GM18507 (cell line): ENCODE data around the gene VSIG2.

Experiments used
- DNase-seq: peaks from one replicate; pipeline ENCODE4 v3.0.0; 2011; ENCODE audit warnings: low read depth; ENCODE audit not compliant: insufficient read length; ENCODE audit errors: extremely low spot score
- FAIRE-seq: peaks from 2 replicates; lab custom pipeline; 2011; peaks lifted over from hg19 to GRCh38; lab: Jason Lieb, UNC

Gene VSIG2

GRCh38 chr11:124752471-124753102 lies 532 bp upstream of the VSIG2 start:
- FAIRE-seq, result no peak
- DNase-seq, result no peak

- FAIRE-seq, result no peak
- DNase-seq, result no peak
Measured at GRCh38 chr11:124751391-124751740, 689 bp downstream of the VSIG2 start.

DNA sequence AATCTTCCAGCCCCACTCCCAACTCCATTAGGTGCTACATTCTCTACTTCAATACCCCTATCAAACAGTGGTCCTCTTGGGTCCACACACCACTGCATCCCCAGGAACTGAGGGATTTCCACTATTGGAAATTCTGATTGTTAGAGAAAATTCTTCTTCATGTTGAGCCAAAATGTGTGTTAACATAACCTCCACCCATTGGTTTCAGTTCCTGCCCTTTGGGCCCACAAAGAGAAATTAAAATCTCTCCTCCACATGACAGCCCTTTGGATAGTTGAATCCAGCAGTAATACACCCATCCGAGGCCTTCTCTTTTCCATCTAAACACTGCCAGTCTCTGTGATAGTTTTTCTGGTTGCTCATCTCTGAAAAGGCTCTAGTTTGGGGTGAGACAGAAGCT lies 2.1 kb downstream of the VSIG2 start:
- FAIRE-seq, result peak; percentile 29
- DNase-seq, result no peak

DNA sequence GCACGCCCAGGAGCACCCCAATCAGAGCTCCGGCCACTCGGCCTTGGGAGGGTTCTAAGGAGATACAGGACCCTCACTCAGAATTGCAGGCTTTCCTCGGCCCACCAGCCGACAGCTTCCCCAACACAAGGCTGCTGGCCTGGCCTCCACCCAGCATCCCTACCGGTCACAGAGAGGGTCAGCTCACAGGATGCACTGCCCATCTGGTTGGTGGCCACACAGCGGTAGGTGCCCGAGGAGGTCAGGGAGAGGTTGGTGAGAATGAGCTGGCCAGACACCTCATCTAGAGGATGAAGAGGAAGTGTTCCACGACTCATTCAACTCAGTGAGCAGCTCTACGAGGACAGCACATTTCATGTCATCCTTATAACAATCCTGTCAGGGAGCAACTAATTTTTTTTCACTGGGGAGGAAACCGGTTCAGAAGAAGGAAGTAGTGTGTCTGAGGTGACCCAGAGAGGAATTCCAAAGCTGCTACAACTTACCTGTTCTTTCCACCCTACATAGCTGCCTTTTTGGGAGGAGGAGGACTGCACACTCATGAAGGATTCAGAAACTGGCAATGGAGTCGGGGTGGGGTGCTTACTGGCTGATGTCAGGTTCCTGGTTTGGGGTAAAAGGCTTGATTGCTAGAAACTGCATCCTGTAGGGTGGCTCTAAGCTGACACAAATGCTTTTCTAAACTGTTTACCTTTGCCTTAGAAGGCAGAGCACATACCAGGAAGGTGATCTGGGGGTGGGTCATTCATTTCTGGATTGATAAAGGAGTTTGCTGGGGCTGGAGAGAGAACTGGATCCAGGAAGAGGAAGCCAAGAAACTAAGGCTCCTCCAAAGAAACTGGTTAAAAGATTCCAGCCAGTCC lies 3.3 kb downstream of the VSIG2 start:
- DNase-seq, result no peak
- FAIRE-seq, result no peak

DNA sequence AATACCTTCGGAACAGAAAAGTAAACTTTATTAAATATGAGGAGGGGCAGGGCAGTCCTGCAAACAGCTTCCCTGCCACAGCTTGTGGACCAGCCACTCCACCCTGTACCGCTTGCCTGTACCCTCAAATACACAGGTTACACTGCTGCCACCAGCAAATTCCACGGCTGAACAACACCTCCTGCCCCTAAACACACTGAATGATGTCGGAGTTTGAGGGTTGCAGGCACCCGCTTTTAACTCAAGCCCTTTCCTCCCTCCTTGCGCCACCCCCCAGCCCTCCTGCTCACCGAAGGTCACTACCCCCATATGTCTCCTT lies 4.0 kb downstream of the VSIG2 start:
- DNase-seq, result no peak
- no peak for FAIRE-seq

GRCh38 chr11:124747406-124748099 lies 4.5 kb downstream of the VSIG2 start:
- FAIRE-seq (no peak), DNase-seq (no peak)

GRCh38 chr11:124746621-124747243 lies 5.3 kb downstream of the VSIG2 start:
- peak; percentile 86 for DNase-seq
- peak; percentile 92 for FAIRE-seq

DNA sequence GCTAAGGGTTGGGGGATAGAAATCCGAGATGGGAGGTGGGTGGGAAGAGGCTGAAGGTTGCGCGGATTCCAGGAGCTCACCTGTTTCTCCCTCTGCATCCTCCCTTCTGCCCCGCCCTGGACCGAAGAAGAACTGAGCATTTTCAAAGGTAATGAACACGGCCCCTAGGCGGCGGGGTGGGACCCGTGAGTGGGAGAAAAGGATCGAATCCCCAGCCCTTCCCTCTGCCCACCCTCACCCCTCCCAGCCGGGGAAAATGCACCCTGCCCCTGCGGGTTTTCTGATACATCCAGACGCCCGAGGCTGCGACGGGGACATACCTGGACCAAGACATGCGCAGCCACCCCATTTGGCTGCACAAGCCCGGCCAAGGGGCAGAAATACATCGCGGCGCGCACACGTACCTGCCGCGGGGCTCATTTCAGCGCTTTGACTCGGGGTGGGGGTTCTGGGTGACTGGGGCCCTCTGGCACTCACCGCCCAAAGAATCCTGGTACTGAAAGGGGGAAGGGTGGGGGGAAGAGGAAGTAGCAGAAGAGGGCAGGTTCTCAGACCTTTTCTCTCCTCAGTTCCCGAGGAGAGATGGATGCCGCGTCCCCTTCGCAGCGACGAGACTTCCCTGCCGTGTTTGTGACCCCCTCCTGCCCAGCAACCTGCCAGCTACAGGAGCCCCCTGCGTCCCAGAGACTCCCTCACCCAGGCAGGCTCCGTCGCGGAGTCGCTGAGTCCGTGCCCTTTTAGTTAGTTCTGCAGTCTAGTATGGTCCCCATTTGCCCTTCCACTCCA lies 6.0 kb downstream of the VSIG2 start:
- no peak for DNase-seq
- FAIRE-seq, result peak; percentile 41

DNA sequence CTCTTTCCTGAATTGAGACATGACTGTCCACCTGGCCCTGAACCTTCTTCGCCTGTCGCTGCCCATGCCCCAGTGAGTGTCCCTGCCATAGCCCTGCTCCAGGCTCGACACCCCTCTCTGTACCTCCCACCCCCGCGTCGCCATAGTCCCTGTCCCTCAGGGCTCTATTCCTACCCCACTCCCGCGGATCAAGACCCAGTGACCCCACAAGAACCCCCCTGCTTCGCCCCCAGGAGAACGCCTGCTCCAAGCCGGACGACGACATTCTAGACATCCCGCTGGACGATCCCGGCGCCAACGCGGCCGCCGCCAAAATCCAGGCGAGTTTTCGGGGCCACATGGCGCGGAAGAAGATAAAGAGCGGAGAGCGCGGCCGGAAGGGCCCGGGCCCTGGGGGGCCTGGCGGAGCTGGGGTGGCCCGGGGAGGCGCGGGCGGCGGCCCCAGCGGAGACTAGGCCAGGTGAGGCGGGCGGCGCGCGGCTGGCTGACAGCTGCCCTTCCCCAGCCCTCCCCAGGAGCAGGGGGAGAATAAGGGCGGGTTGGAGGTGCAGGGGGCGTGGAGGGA lies 6.7 kb downstream of the VSIG2 start:
- FAIRE-seq, result no peak
- no peak for DNase-seq

GRCh38 chr11:124743050-124743449 lies 9.0 kb downstream of the VSIG2 start:
- DNase-seq (no peak), FAIRE-seq (no peak)

- no peak for DNase-seq
- no peak for FAIRE-seq
Measured at GRCh38 chr11:124742555-124742954, 9.5 kb downstream of the VSIG2 start.

DNA sequence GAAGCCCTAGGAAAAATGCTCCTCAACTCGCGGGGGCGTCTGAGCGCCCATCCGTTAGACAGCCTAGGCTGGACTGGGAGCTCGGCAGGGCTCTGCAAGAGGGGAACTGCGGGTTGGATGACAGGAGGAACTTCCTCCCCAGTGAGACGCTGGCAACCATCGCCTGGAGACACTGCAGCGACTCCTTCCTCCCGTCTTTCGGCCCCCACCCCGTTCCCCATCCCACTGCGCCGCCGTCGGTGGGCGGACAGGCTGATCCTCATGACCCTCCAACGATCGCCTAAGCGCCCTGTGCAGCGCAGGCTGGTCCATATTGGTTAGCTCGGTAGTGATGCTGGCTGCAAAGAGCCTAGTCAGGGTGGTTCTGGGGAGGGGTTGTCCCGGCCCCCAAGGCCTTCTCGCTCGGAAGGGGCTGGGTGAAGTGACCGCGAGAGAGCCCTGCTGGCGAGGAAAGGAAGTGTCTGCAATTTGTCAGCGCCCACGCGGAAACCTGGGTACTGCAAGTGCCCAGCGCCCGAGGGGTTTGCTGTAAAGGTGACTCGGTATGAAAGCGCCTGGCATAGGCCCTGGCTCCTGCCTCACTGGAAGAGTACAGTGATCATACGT lies 11.7 kb downstream of the VSIG2 start:
- FAIRE-seq, result peak; percentile 58
- no peak for DNase-seq

GRCh38 chr11:124739479-124740276 lies 12.4 kb downstream of the VSIG2 start, which contains the start of gene NRGN:
Gene NRGN, plus strand, starts transcription at chr11:124739942. Its CDS starts 143 bp downstream, at chr11:124740085.
- FAIRE-seq (peak; percentile 89), DNase-seq (peak; percentile 90)

GRCh38 chr11:124738713-124739478 lies 13.2 kb downstream of the VSIG2 start:
- FAIRE-seq (no peak), DNase-seq (no peak)

GRCh38 chr11:124737638-124738305 lies 14.3 kb downstream of the VSIG2 start:
- no peak for DNase-seq
- FAIRE-seq, result no peak

- DNase-seq, result no peak
- FAIRE-seq, result no peak
Measured at GRCh38 chr11:124736736-124737135, 15.3 kb downstream of the VSIG2 start.

- FAIRE-seq, result no peak
- DNase-seq, result no peak
Measured at GRCh38 chr11:124732230-124732629, 19.8 kb downstream of the VSIG2 start.
